HepG2 (cell line): ENCODE measurements around the gene CYP17A1. TPM values are rescaled to one million over a fixed set of nuclear protein-coding genes. Genes with fewer than 3 reads are reported as not detected.
A peak's percentile ranks its signal among the peaks of the same experiment; 100 is the strongest.

ENCODE experiments used
- ATF4 ChIP-seq, 2 experiments: fragments of 450-650 bp in 1 of 2; sonication (generic) in 1 of 2; formaldehyde crosslinking; IDR thresholded peaks; 2 replicates each; pipeline versions ENCODE4 v1.5.0 to v1.8.0; 2020 to 2022; ENCODE audit warnings: mild to moderate bottlenecking in 1 of 2, missing genetic modification reagents in 1 of 2
- FOXO4 ChIP-seq: sonication (generic); formaldehyde crosslinking; conservative IDR thresholded peaks from 2 replicates; pipeline ENCODE4 v1.8.1; 2023; ENCODE audit warnings: missing genetic modification reagents
- GABPA ChIP-seq, 2 experiments: IDR thresholded peaks; 2 replicates each; pipeline ENCODE4 v1.6.1; 2011 to 2016; ENCODE audit warnings: low read depth in 2 of 2, low read length in 1 of 2, missing biosample characterization in 1 of 2, missing genetic modification characterization in 1 of 2
- GATAD2A ChIP-seq: IDR thresholded peaks from 2 replicates; pipeline ENCODE4 v1.6.1; 2016
- HOXA7 ChIP-seq: sonication (generic); formaldehyde crosslinking; IDR thresholded peaks from 2 replicates; pipeline ENCODE4 v1.8.1; 2022; ENCODE audit warnings: mild to moderate bottlenecking, missing genetic modification reagents, moderate library complexity
- ISL2 ChIP-seq: sonication (generic); formaldehyde crosslinking; IDR thresholded peaks from 2 replicates; pipeline ENCODE4 v1.5.0; 2020; ENCODE audit warnings: missing genetic modification reagents
- JUNB ChIP-seq: sonication (generic); formaldehyde crosslinking; IDR thresholded peaks from 2 replicates; pipeline ENCODE4 v1.8.0; 2022; ENCODE audit warnings: missing genetic modification reagents, mild to moderate bottlenecking, borderline replicate concordance
- PAWR ChIP-seq: sonication (generic); formaldehyde crosslinking; IDR thresholded peaks from 2 replicates; pipeline ENCODE4 v1.4.0; 2020; ENCODE audit warnings: missing genetic modification reagents, mild to moderate bottlenecking, borderline replicate concordance
- SMARCE1 ChIP-seq: fragments of 450-650 bp; IDR thresholded peaks from 2 replicates; pipeline ENCODE4 v1.6.1; 2017; ENCODE audit warnings: borderline replicate concordance
- SMYD3 ChIP-seq: sonication (generic); formaldehyde crosslinking; IDR thresholded peaks from 2 replicates; pipeline ENCODE4 v1.8.1; 2023; ENCODE audit warnings: mild to moderate bottlenecking, missing genetic modification reagents
- TAF15 ChIP-seq: fragments of 200-400 bp; formaldehyde crosslinking; IDR thresholded peaks from one replicate; pipeline ENCODE4 v1.6.1; 2018; ENCODE audit warnings: mild to moderate bottlenecking, low read depth, low read length; ENCODE audit not compliant: poor library complexity, severe bottlenecking
- TEF ChIP-seq: sonication (generic); formaldehyde crosslinking; IDR thresholded peaks from 2 replicates; pipeline ENCODE4 v1.5.0; 2020; ENCODE audit warnings: missing genetic modification reagents
- TFAP4 ChIP-seq: sonication (generic); IDR thresholded peaks from 2 replicates; pipeline ENCODE4 v1.6.1; 2016; ENCODE audit warnings: low read depth, borderline replicate concordance
- ZBTB10 ChIP-seq: sonication (generic); formaldehyde crosslinking; IDR thresholded peaks from 2 replicates; pipeline ENCODE4 v1.4.0; 2020; ENCODE audit warnings: missing genetic modification reagents, borderline replicate concordance
- ZBTB37 ChIP-seq: sonication (generic); formaldehyde crosslinking; IDR thresholded peaks from 2 replicates; pipeline ENCODE4 v1.4.0; 2020; ENCODE audit warnings: mild to moderate bottlenecking, missing genetic modification reagents
- ZKSCAN1 ChIP-seq: fragments of 150-350 bp; IDR thresholded peaks from 2 replicates; pipeline ENCODE4 v1.6.1; 2014; ENCODE audit warnings: low read length
- ZNF136 ChIP-seq: sonication (generic); formaldehyde crosslinking; IDR thresholded peaks from 2 replicates; pipeline ENCODE4 v1.8.1; 2022; ENCODE audit warnings: low read depth, mild to moderate bottlenecking, moderate library complexity, missing genetic modification reagents
- ZNF20 ChIP-seq: sonication (generic); formaldehyde crosslinking; IDR thresholded peaks from 2 replicates; pipeline ENCODE4 v1.4.0; 2020; ENCODE audit warnings: mild to moderate bottlenecking, moderate library complexity, missing genetic modification reagents
- ZNF326 ChIP-seq: sonication (generic); formaldehyde crosslinking; IDR thresholded peaks from 2 replicates; pipeline ENCODE4 v1.4.0; 2020; ENCODE audit warnings: missing genetic modification reagents, borderline replicate concordance
- ZNF383 ChIP-seq: sonication (generic); formaldehyde crosslinking; IDR thresholded peaks from 2 replicates; pipeline ENCODE4 v1.4.0; 2020; ENCODE audit warnings: missing genetic modification reagents, mild to moderate bottlenecking, borderline replicate concordance
- ZNF501 ChIP-seq: sonication (generic); formaldehyde crosslinking; IDR thresholded peaks from 2 replicates; pipeline ENCODE4 v1.5.1; 2020; ENCODE audit warnings: mild to moderate bottlenecking, moderate library complexity, missing genetic modification reagents
- ZNF563 ChIP-seq: sonication (generic); formaldehyde crosslinking; IDR thresholded peaks from 2 replicates; pipeline ENCODE4 v1.8.0; 2022; ENCODE audit warnings: mild to moderate bottlenecking, moderate library complexity, missing genetic modification reagents
- polyA plus RNA-seq, 8 experiments: library from polyadenylated mRNA; depleted of rRNA in 3 of 8; stranded (reverse) in 7 of 8; unstranded in 1 of 8; fragments of >200 nt; fragmentation: Illumina TruSeq in 4 of 8; extraction: Trizol in 4 of 8; gene quantifications; 2 replicates each; pipeline versions ENCODE4 v1.2.1 to v1.2.3, GENCODE V29; 2011 to 2016; ENCODE audit warnings: low read depth in 4 of 8, missing spikeins in 1 of 8, mixed read lengths in 1 of 8; ENCODE audit not compliant: insufficient read depth in 1 of 8
- total RNA-seq, 5 experiments: library from RNA; depleted of rRNA; stranded (reverse); fragments of >200 nt; fragmentation: Illumina TruSeq; extraction: Trizol; gene quantifications; 2 replicates each; pipeline ENCODE4 v1.2.3, GENCODE V29; 2016; ENCODE audit warnings: low read depth in 1 of 5

Gene CYP17A1
- total and polyA plus RNA-seq, 2 of the 13 experiments (the other 11 are each of a cell fraction or from before 2014, with no cell fraction given) = 0.13 to 1.1 TPM

- TF ChIP-seq ZNF501 (CRISPR knock-in tag) (peak; percentile 53; the same call in 1 of the 2 replicates), JUNB (0 out of 2 replicates have a peak, but pooled peaks have one; percentile 34), PAWR (no peak), ATF4 (CRISPR knock-in tag; IDR thresholded peaks at IDR 0.05) (peak in 1 of 2 experiments; percentile 96; a peak in 2 of 4 replicates), ZNF136 (0 out of 2 replicates have a peak, but pooled peaks have one; percentile 35), TEF (CRISPR knock-in tag) (peak; percentile 98), GATAD2A (CRISPR knock-in tag) (peak; percentile 99), GABPA (IDR thresholded peaks at IDR 0.05; ENCODE audit: low read depth, low read length) (no peak), GABPA (CRISPR knock-in tag; IDR thresholded peaks at IDR 0.05; ENCODE audit: low read depth) (peak; percentile 64), SMYD3 (CRISPR knock-in tag) (peak; percentile 67; the same call in 1 of the 2 replicates), ZKSCAN1 (no peak), ZBTB10 (no peak), ISL2 (no peak; the same call in 1 of the 2 replicates), ZBTB37 (CRISPR knock-in tag) (peak; percentile 49; the same call in 1 of the 2 replicates), FOXO4 (CRISPR knock-in tag) (0 out of 2 replicates have a peak, but pooled peaks have one; percentile 49), ZNF20 (CRISPR knock-in tag) (no peak), ZNF383 (CRISPR knock-in tag) (no peak), ZNF563 (CRISPR knock-in tag) (no peak), TAF15 (no peak), SMARCE1 (no peak), HOXA7 (no peak), TFAP4 (peak; percentile 98), ZNF326 (CRISPR knock-in tag) (no peak)
Measured at GRCh38 chr10:102850025-102850518, 12.9 kb upstream of the CYP17A1 start (continued).
